Measurements from ENCODE around the gene ALPG. TPM values are rescaled to one million over a fixed set of nuclear protein-coding genes. Genes with fewer than 3 reads are reported as not detected.
"Not testable (repeated sequence)": the region's sequence is repeated elsewhere in the genome, so short reads cannot be mapped to it uniquely, and the experiment has no call there.

ALPG gene
- total RNA-seq, 2 experiments from 2014 or later: not detected

DNA sequence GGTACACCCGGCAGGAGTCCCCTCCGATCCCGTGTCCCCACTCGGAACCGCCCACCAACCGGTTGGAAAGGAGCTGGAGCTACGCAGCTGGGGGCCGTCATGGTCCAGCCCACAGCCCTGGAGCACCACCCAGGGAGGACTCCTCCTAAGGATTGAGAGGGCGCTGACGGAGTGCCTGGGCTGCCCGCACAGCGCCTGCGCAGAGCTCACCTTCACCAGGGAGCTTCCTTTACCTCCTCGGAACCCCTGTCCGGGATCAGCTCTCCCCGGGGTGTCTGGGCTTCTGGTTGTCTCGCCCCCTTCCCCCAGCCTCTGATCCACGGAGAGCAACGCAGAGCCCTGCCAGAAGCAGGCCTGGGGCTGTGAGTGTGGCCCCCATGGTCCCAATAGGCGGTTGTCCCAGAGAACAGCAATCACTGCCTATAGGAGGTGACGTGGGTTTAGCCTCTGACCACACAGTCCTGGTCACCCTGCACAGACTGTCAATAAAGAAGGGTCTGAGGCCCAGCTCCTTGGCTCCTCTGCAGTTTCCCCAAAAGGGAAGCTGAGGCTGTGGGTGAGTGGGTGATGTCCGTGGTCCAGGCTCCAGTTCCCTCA lies 14.6 kb downstream of the ALPG start:
- H3K27me3 Mint-ChIP-seq: peaks cover 40% of the 10 kb centered on the region

DNA sequence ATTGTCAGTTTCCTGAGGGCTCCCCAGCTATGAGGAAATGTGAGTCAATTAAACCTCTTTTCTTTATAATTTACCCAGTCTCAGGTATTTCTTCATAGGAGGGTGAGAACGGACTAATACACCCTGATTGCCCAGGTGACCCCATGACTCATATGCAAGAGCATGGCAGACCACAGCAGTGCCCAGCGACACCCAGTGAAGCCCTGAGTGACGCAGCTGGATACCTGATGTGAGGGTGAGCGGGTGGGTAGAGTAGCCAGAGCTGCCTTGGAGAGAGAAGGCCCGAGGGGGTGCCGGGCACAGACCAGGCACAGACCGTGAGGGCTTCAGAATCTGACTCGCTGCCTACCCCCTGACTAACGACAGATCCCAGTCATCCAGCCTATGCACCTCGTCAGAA lies 15.4 kb downstream of the ALPG start:
- Mint-ChIP-seq H3K27ac (no peak overlapping the region), H3K27me3 (peaks cover 40% of the 10 kb centered on the region), H3K36me3 (ENCODE audit: low read depth) (no peaks in the 10 kb centered on the region), H3K9me3 (peaks cover 3% of the 10 kb centered on the region), H3K4me1 (ENCODE audit: low read depth) (peaks cover 5% of the 10 kb centered on the region), H3K4me3 (no peak overlapping the region)
- intact Hi-C loops (cut with micrococcal nuclease): no loop called here
- ChIA-PET POLR2A (no interaction called here), CTCF (interaction anchor here (0.9 kb wide), 1 partner anchor 17 kb away, joined by 3 read pairs; no protein-coding TSS in a partner anchor)
- TF ChIP-seq, protein P1, sequence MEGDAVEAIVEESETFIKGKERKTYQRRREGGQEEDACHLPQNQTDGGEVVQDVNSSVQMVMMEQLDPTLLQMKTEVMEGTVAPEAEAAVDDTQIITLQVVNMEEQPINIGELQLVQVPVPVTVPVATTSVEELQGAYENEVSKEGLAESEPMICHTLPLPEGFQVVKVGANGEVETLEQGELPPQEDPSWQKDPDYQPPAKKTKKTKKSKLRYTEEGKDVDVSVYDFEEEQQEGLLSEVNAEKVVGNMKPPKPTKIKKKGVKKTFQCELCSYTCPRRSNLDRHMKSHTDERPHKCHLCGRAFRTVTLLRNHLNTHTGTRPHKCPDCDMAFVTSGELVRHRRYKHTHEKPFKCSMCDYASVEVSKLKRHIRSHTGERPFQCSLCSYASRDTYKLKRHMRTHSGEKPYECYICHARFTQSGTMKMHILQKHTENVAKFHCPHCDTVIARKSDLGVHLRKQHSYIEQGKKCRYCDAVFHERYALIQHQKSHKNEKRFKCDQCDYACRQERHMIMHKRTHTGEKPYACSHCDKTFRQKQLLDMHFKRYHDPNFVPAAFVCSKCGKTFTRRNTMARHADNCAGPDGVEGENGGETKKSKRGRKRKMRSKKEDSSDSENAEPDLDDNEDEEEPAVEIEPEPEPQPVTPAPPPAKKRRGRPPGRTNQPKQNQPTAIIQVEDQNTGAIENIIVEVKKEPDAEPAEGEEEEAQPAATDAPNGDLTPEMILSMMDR (IDR thresholded peaks at IDR 0.05): no peak
- ATAC-seq (no peak), DNase-seq (no peak)

More for the DNA sequence above, 14.6 kb downstream of the ALPG start:
- peaks cover 3% of the 10 kb centered on the region for H3K9me3 Mint-ChIP-seq
- H3K36me3 Mint-ChIP-seq (ENCODE audit: low read depth): no peaks in the 10 kb centered on the region
- no peak overlapping the region for H3K4me3 Mint-ChIP-seq
- TF ChIP-seq, protein P1 (IDR thresholded peaks at IDR 0.05): no peak
- DNase-seq: no peak
- intact Hi-C loops (cut with micrococcal nuclease): no loop called here
- CTCF ChIA-PET: interaction anchor here (0.9 kb wide), 2 partner anchors 9 to 18 kb away, joined by 3 read pairs; no protein-coding TSS in a partner anchor
- peaks cover 5% of the 10 kb centered on the region for H3K4me1 Mint-ChIP-seq (ENCODE audit: low read depth)
- H3K27ac Mint-ChIP-seq: no peak overlapping the region
- POLR2A ChIA-PET: no interaction called here
- ATAC-seq: no peak

DNA sequence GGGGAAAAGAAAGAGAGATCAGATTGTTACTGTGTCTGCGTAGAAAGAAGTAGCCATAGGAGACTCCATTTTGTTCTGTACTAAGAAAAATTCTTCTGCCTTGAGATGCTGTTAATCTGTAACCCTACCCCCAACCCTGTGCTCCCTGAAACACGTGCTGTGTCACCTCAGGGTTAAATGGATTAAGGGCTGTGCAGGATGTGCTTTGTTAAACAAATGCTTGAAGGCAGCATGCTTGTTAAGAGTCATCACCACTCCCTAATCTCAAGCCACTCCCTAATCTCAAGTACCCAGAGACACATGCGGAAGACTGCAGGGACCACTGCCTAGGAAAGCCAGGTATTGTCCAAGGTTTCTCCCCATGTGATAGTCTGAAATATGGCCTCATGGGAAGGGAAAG lies 16.4 kb downstream of the ALPG start:
- CTCF ChIA-PET; H3K27ac Mint-ChIP-seq; H3K4me3 Mint-ChIP-seq; ATAC-seq; H3K9me3 Mint-ChIP-seq; H3K36me3 Mint-ChIP-seq (ENCODE audit: low read depth); DNase-seq; H3K4me1 Mint-ChIP-seq (ENCODE audit: low read depth); intact Hi-C loops (cut with micrococcal nuclease); POLR2A ChIA-PET: not testable (repeated sequence)
- peaks cover 37% of the 10 kb centered on the region for H3K27me3 Mint-ChIP-seq

DNA sequence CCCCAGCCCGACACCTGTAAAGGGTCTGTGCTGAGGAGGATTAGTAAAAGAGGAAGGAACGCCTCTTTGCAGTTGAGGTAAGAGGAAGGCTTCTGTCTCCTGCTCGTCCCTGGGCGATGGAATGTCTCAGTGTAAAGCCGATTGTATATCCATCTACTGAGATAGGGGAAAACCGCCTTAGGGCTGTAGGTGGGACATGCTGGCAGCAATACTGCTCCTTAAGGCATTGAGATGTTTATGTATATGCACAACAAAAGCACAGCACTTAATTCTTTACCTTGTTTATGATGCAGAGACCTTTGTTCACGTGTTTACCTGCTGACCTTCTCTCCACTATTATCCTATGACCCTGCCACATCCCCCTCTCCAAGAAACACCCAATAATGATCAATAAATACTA lies 16.8 kb downstream of the ALPG start:
- ATAC-seq; H3K27ac Mint-ChIP-seq; H3K9me3 Mint-ChIP-seq; H3K36me3 Mint-ChIP-seq (ENCODE audit: low read depth); CTCF ChIA-PET; POLR2A ChIA-PET; H3K4me1 Mint-ChIP-seq (ENCODE audit: low read depth); intact Hi-C loops (cut with micrococcal nuclease); DNase-seq; H3K4me3 Mint-ChIP-seq: not testable (repeated sequence)
- H3K27me3 Mint-ChIP-seq: peaks cover 33% of the 10 kb centered on the region

DNA sequence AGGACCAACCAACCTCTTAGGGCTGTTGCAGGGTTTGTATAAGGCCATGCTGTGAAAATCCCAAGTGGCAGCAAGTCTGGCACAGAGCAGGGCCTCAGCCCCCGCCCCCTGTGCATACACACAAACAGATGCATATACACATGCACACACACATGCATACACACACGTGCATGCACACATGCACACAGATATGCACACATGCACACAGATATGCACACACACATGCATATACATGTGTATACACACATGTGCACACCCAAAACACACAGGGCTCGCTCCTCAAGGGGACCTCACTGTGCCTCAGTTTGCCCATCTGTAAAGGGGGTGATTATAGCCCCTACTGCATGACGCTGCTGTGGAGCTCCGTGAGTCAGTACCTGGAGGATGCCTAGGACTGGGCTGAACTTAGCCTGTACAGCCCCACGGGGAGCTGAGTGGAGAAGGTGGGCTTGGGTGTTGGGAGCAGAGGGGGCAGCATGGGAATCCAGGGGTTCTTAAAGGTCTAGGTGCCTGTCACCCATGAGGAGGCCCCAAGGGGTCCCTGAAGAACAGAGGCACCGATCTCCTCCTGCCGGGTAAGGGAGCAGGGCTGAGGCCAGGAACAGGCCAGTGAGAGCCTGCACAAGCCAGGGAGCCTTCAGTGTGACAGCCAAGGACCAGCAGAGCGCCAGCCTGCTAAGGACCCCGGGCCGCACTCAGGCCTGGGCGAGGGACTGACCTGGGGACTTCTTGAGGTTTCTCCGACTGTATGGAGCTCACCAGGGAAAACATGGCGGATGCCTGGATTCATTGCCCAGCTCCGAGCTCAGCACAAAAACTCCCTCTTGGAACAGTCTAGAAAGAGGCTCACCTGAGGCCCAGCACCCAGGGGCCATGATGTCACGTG lies 25.3 kb downstream of the ALPG start:
- Mint-ChIP-seq H3K36me3 (ENCODE audit: low read depth) (no peaks in the 10 kb centered on the region), H3K4me1 (ENCODE audit: low read depth) (no peaks in the 10 kb centered on the region), H3K9me3 (no peaks in the 10 kb centered on the region), H3K4me3 (no peak overlapping the region), H3K27ac (no peak overlapping the region), H3K27me3 (no peaks in the 10 kb centered on the region)
- ATAC-seq: no peak
- no peak for DNase-seq
- CTCF ChIA-PET: interaction anchor here (0.7 kb wide), 1 partner anchor 13 kb away, joined by 3 read pairs; no protein-coding TSS in a partner anchor
- TF ChIP-seq, protein P1 (IDR thresholded peaks at IDR 0.05): no peak
- POLR2A ChIA-PET: interaction anchor here (1.0 kb wide), 1 partner anchor 119 kb away, joined by 3 read pairs; the partner anchor contains the start of genes EIF4E2 and TIGD1
- intact Hi-C loops (cut with micrococcal nuclease): no loop called here
